ENCODE results near the gene XPO6.

The XPO6 gene

DNA sequence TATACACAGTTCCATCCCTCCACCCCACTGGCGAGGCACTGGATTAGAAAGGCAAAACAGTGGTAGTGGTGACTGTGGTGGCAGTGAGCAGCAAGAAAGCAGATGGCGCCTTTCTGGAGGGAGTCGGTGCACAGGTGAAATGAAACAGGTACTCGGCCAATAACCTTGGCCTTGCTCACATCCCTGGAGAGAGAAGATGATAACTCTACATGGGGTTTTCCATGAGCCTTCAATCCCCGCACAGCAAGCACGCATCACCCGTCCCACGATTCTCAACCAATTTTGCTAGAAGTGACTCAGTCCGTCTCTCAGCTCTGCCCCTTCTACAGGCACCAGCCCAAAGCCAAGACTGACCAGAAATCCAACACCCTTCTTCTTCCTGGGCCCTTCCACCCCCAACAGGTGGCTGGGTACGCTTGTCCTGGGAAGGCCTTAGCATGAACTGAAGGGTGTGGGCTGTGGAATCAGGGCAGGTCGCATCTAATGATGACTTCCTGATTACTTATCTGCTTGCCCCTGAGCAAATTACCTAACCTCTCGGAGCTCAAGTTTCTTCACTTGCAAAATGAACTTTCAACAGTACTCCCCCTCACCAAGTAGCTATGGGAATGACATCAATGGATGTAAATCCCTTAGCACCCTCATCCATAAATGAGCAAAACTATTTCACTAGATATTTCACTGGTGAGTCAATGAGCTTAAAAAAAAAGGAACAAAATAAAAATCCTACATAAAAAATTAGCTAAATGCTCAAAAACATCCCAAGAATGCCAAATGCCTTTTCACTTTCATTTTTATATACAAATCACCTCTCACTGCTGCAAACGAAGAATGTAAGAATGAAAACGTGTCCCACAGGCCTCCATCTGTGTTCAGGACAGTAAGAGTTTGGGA, 18.0 kb downstream of the XPO6 start (continued):
- TF ChIP-seq, protein P1, sequence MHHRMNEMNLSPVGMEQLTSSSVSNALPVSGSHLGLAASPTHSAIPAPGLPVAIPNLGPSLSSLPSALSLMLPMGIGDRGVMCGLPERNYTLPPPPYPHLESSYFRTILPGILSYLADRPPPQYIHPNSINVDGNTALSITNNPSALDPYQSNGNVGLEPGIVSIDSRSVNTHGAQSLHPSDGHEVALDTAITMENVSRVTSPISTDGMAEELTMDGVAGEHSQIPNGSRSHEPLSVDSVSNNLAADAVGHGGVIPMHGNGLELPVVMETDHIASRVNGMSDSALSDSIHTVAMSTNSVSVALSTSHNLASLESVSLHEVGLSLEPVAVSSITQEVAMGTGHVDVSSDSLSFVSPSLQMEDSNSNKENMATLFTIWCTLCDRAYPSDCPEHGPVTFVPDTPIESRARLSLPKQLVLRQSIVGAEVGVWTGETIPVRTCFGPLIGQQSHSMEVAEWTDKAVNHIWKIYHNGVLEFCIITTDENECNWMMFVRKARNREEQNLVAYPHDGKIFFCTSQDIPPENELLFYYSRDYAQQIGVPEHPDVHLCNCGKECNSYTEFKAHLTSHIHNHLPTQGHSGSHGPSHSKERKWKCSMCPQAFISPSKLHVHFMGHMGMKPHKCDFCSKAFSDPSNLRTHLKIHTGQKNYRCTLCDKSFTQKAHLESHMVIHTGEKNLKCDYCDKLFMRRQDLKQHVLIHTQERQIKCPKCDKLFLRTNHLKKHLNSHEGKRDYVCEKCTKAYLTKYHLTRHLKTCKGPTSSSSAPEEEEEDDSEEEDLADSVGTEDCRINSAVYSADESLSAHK (tag by site-specific recombination; IDR thresholded peaks at IDR 0.05) = no peak
- TF ChIP-seq ZNF596 (tag by site-specific recombination; IDR thresholded peaks at IDR 0.05) (no peak), HOXA7 (CRISPR knock-in tag; IDR thresholded peaks at IDR 0.05; ENCODE audit: borderline replicate concordance) (no peak), ZFP41 (tag by site-specific recombination; IDR thresholded peaks at IDR 0.05; ENCODE audit: borderline replicate concordance) (no peak), ZNF274 (IDR thresholded peaks at IDR 0.05; ENCODE audit: low read length) (no peak), ZNF274 (tag by site-specific recombination; IDR thresholded peaks at IDR 0.05; ENCODE audit: borderline replicate concordance) (no peak), KLF1 (tag by site-specific recombination; IDR thresholded peaks at IDR 0.05) (peak; percentile 51; the same call in 1 of the 2 replicates), HOXC10 (CRISPR knock-in tag; IDR thresholded peaks at IDR 0.05) (no peak), ZNF768 (tag by site-specific recombination; IDR thresholded peaks at IDR 0.05) (no peak), ZNF174 (tag by site-specific recombination; IDR thresholded peaks at IDR 0.05) (no peak), SP3 (tag by site-specific recombination; IDR thresholded peaks at IDR 0.05) (no peak), ZNF621 (tag by site-specific recombination; IDR thresholded peaks at IDR 0.05) (no peak), ZNF202 (tag by site-specific recombination; IDR thresholded peaks at IDR 0.05; ENCODE audit: borderline replicate concordance) (no peak), ZNF248 (tag by site-specific recombination; IDR thresholded peaks at IDR 0.05) (no peak), ZNF510 (tag by site-specific recombination; IDR thresholded peaks at IDR 0.05; ENCODE audit: insufficient replicate concordance) (no peak), ZXDB (tag by site-specific recombination; IDR thresholded peaks at IDR 0.05) (peak; percentile 78), ZNF155 (tag by site-specific recombination; IDR thresholded peaks at IDR 0.05) (no peak), ZNF114 (tag by site-specific recombination; IDR thresholded peaks at IDR 0.05) (no peak), ZNF302 (tag by site-specific recombination; IDR thresholded peaks at IDR 0.05; ENCODE audit: low read depth) (no peak), ZNF670 (tag by site-specific recombination; IDR thresholded peaks at IDR 0.05; ENCODE audit: low read depth) (no peak), ZNF426 (tag by site-specific recombination; IDR thresholded peaks at IDR 0.05) (no peak), ZFP37 (tag by site-specific recombination; IDR thresholded peaks at IDR 0.05) (no peak), OSR2 (tag by site-specific recombination; IDR thresholded peaks at IDR 0.05) (peak; percentile 85), ZNF600 (tag by site-specific recombination; IDR thresholded peaks at IDR 0.05) (peak; percentile 70), GLIS1 (tag by site-specific recombination; IDR thresholded peaks at IDR 0.05) (no peak), ZNF146 (tag by site-specific recombination; IDR thresholded peaks at IDR 0.05) (no peak), KLF7 (tag by site-specific recombination; IDR thresholded peaks at IDR 0.05; ENCODE audit: borderline replicate concordance) (no peak)
- TF ChIP-seq, protein P2, sequence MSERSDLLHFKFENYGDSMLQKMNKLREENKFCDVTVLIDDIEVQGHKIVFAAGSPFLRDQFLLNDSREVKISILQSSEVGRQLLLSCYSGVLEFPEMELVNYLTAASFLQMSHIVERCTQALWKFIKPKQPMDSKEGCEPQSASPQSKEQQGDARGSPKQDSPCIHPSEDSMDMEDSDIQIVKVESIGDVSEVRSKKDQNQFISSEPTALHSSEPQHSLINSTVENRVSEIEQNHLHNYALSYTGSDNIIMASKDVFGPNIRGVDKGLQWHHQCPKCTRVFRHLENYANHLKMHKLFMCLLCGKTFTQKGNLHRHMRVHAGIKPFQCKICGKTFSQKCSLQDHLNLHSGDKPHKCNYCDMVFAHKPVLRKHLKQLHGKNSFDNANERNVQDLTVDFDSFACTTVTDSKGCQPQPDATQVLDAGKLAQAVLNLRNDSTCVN (tag by site-specific recombination; optimal IDR thresholded peaks at IDR 0.05) = no peak
- TF ChIP-seq, protein P3, sequence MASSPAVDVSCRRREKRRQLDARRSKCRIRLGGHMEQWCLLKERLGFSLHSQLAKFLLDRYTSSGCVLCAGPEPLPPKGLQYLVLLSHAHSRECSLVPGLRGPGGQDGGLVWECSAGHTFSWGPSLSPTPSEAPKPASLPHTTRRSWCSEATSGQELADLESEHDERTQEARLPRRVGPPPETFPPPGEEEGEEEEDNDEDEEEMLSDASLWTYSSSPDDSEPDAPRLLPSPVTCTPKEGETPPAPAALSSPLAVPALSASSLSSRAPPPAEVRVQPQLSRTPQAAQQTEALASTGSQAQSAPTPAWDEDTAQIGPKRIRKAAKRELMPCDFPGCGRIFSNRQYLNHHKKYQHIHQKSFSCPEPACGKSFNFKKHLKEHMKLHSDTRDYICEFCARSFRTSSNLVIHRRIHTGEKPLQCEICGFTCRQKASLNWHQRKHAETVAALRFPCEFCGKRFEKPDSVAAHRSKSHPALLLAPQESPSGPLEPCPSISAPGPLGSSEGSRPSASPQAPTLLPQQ (tag by site-specific recombination; IDR thresholded peaks at IDR 0.05) = no peak
- TF ChIP-seq, protein P4, sequence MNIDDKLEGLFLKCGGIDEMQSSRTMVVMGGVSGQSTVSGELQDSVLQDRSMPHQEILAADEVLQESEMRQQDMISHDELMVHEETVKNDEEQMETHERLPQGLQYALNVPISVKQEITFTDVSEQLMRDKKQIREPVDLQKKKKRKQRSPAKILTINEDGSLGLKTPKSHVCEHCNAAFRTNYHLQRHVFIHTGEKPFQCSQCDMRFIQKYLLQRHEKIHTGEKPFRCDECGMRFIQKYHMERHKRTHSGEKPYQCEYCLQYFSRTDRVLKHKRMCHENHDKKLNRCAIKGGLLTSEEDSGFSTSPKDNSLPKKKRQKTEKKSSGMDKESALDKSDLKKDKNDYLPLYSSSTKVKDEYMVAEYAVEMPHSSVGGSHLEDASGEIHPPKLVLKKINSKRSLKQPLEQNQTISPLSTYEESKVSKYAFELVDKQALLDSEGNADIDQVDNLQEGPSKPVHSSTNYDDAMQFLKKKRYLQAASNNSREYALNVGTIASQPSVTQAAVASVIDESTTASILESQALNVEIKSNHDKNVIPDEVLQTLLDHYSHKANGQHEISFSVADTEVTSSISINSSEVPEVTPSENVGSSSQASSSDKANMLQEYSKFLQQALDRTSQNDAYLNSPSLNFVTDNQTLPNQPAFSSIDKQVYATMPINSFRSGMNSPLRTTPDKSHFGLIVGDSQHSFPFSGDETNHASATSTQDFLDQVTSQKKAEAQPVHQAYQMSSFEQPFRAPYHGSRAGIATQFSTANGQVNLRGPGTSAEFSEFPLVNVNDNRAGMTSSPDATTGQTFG (tag by site-specific recombination; IDR thresholded peaks at IDR 0.05; ENCODE audit: borderline replicate concordance) = no peak
- TF ChIP-seq, protein P5, sequence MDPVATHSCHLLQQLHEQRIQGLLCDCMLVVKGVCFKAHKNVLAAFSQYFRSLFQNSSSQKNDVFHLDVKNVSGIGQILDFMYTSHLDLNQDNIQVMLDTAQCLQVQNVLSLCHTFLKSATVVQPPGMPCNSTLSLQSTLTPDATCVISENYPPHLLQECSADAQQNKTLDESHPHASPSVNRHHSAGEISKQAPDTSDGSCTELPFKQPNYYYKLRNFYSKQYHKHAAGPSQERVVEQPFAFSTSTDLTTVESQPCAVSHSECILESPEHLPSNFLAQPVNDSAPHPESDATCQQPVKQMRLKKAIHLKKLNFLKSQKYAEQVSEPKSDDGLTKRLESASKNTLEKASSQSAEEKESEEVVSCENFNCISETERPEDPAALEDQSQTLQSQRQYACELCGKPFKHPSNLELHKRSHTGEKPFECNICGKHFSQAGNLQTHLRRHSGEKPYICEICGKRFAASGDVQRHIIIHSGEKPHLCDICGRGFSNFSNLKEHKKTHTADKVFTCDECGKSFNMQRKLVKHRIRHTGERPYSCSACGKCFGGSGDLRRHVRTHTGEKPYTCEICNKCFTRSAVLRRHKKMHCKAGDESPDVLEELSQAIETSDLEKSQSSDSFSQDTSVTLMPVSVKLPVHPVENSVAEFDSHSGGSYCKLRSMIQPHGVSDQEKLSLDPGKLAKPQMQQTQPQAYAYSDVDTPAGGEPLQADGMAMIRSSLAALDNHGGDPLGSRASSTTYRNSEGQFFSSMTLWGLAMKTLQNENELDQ (tag by site-specific recombination; IDR thresholded peaks at IDR 0.05; ENCODE audit: low read depth) = no peak

Measured in HEK293 (cell line).